B cell (primary cell): ENCODE measurements around the gene MCTP1. TPM values are rescaled to one million over a fixed set of nuclear protein-coding genes. Genes with fewer than 3 reads are reported as not detected.

Experiments used
- ATAC-seq: fragments of 200-7000 bp; cut with Tn5 transposase; one replicate; pipeline ENCODE4 v1.10.0; 2021; ENCODE audit warnings: low read depth, mild to moderate bottlenecking, moderate number of reproducible peaks, moderate library complexity
- CTCF ChIA-PET: fragments of 350-600 bp; sonication (Branson Sonifier 250); formaldehyde crosslinking; loops from one replicate; lab custom pipeline; 2021; ENCODE audit warnings: antibody characterized with exemption, inconsistent platforms; lab: Charles Lee
- POLR2A ChIA-PET: fragments of 350-600 bp; sonication (Branson Sonifier 250); formaldehyde crosslinking; loops from one replicate; lab custom pipeline; 2021; ENCODE audit warnings: antibody characterized with exemption; lab: Charles Lee
- DNase-seq: peaks from one replicate; pipeline ENCODE4 v3.0.0; 2013
- H2AFZ ChIP-seq: 2 replicates; pipeline ENCODE4 v1.6.1; 2012; ENCODE audit warnings: mild to moderate bottlenecking, low read depth, low read length; ENCODE audit not compliant: insufficient read depth, poor library complexity, severe bottlenecking
- H3K27ac ChIP-seq, 2 donors: 1 replicate in 1 of 2; 2 replicates in 1 of 2; pipeline ENCODE4 v1.5.1; 2012 to 2013; ENCODE audit warnings: low read length in 2 of 2, mild to moderate bottlenecking in 2 of 2, moderate library complexity in 1 of 2
- H3K27me3 ChIP-seq, 4 experiments: fragments of 200-600 bp in 1 of 4; sonication (generic) in 1 of 4; replicated peaks in 1 of 4; 1 replicate in 2 of 4; 2 replicates in 2 of 4; pipeline versions ENCODE4 v1.6.1 to v1.7.0; 2013 to 2016; ENCODE audit warnings: low read length in 3 of 4, mild to moderate bottlenecking in 2 of 4, mixed read lengths in 1 of 4, moderate library complexity in 1 of 4; ENCODE audit not compliant: insufficient read depth in 4 of 4, control insufficient read depth in 3 of 4; ENCODE audit errors: control extremely low read depth in 1 of 4
- H3K36me3 ChIP-seq, 2 experiments: replicated peaks in 1 of 2; 1 replicate in 1 of 2; 2 replicates in 1 of 2; pipeline versions ENCODE4 v1.6.1 to v1.7.1; 2013; ENCODE audit warnings: low read length in 1 of 2; ENCODE audit not compliant: insufficient read depth in 2 of 2, control insufficient read depth in 1 of 2; ENCODE audit errors: control extremely low read depth in 1 of 2, extremely low read depth in 1 of 2
- H3K4me1 ChIP-seq, 2 donors: fragments of 200-600 bp in 1 of 2; sonication (generic) in 1 of 2; 1 replicate in 1 of 2; 2 replicates in 1 of 2; pipeline versions ENCODE4 v1.5.1 to v1.6.1; 2013 to 2017; ENCODE audit warnings: low read length in 2 of 2; ENCODE audit not compliant: control insufficient read depth in 2 of 2, insufficient read depth in 2 of 2
- H3K4me2 ChIP-seq: replicated peaks from 2 replicates; pipeline ENCODE3; 2012; ENCODE audit warnings: mild to moderate bottlenecking, low read depth, low read length; ENCODE audit not compliant: poor library complexity, severe bottlenecking
- H3K4me3 ChIP-seq, 5 experiments: fragments of 200-600 bp in 1 of 5; sonication (generic) in 1 of 5; 1 replicate in 3 of 5; 2 replicates in 2 of 5; pipeline versions ENCODE4 v1.5.1 to v1.7.0; 2011 to 2016; ENCODE audit warnings: low read length in 4 of 5, mild to moderate bottlenecking in 4 of 5, low read depth in 2 of 5, control low read depth in 1 of 5, moderate library complexity in 1 of 5; ENCODE audit not compliant: insufficient read depth in 1 of 5; ENCODE audit errors: control extremely low read depth in 1 of 5, extremely low read depth in 1 of 5
- H3K79me2 ChIP-seq: fragments of 200-600 bp; sonication (generic); one replicate; pipeline ENCODE4 v1.6.0; 2016; ENCODE audit warnings: low read length; ENCODE audit not compliant: control insufficient read depth, insufficient read depth
- H3K9ac ChIP-seq: fragments of 200-600 bp; sonication (generic); 2 replicates; pipeline ENCODE4 v1.6.1; 2017; ENCODE audit warnings: mild to moderate bottlenecking, low read length, moderate library complexity
- H3K9me3 ChIP-seq, 3 donors: one replicate each; pipeline versions ENCODE4 v1.6.1 to v1.7.1; 2013; ENCODE audit warnings: low read length in 2 of 3; ENCODE audit not compliant: control insufficient read depth in 2 of 3, insufficient read depth in 1 of 3; ENCODE audit errors: control extremely low read depth in 1 of 3
- H4K20me1 ChIP-seq: 2 replicates; pipeline ENCODE4 v1.6.0; 2012; ENCODE audit warnings: mild to moderate bottlenecking, low read length; ENCODE audit not compliant: insufficient read depth, control insufficient read depth, poor library complexity, severe bottlenecking
- H3K27ac Mint-ChIP-seq: one replicate; pipeline ENCODE4 v1.8.0; 2021; ENCODE audit warnings: mixed read lengths
- H3K27me3 Mint-ChIP-seq: one replicate; pipeline ENCODE4 v1.8.0; 2021; ENCODE audit warnings: mixed read lengths
- H3K4me1 Mint-ChIP-seq: one replicate; pipeline ENCODE4 v1.8.0; 2021; ENCODE audit warnings: mixed read lengths
- H3K4me3 Mint-ChIP-seq: one replicate; pipeline ENCODE4 v1.8.0; 2021; ENCODE audit warnings: mixed read lengths
- H3K9me3 Mint-ChIP-seq: one replicate; pipeline ENCODE4 v1.8.0; 2022; ENCODE audit warnings: mixed read lengths; ENCODE audit not compliant: insufficient read depth
- EZH2 ChIP-seq: IDR thresholded peaks from 2 replicates; pipeline ENCODE4 v1.6.1; 2012; ENCODE audit warnings: borderline replicate concordance, low read depth, mild to moderate bottlenecking, moderate library complexity, low read length; ENCODE audit not compliant: insufficient read depth, poor library complexity, severe bottlenecking
- WGBS: methylation state at CpG from one replicate; pipeline ENCODE4 v1.1.5; 2013; ENCODE audit warnings: missing lambda C conversion rate; ENCODE audit not compliant: insufficient coverage; 5-methylcytosine and 5-hydroxymethylcytosine counted together
- intact Hi-C: fragments of 100-400 bp; cut with micrococcal nuclease; formaldehyde crosslinking; loops from one replicate; pipeline ENCODE4 v1.10.0; 2022
- polyA plus RNA-seq: library from polyadenylated mRNA; depleted of rRNA; stranded (reverse); fragments of >200 nt; gene quantifications from 2 replicates; pipeline ENCODE4 v1.2.3, GENCODE V29; 2012
- total RNA-seq, 2 donors: library from RNA; stranded (reverse); fragments of 120-200 nt in 1 of 2; gene quantifications; 1 replicate in 1 of 2; 2 replicates in 1 of 2; pipeline versions ENCODE4 v1.2.3 to v1.2.4, GENCODE V29; 2013 to 2022
- TF ChIP-seq, protein P1 (sequence below): fragments of 200-600 bp; IDR thresholded peaks from one replicate; pipeline ENCODE4 v1.8.0; 2022; ENCODE audit warnings: antibody characterized with exemption, mild to moderate bottlenecking

MCTP1 gene
- total and polyA plus RNA-seq, 2 donors (not counting 1 experiment from before 2014, with no cell fraction given): 0.42 to 2.5 TPM

DNA sequence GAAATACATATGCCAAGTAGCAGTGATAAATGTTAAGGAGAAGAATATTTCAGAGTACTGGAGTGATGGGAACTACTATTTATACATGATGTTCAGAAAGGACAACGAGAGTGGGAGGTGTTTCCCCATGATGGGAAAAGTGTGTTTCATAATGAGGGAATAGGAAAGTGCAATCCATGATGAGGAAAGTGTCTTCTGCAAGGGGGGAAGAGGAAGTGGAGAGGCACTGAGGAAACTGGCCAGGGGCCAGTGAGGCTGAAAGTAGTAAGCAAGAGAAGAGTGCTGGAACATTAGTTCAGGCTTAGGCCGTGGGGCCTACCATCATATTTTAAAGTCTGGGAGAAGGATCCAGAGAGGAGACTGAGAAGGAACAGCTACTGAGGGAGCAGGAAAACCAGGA lies 339.2 kb downstream of the MCTP1 start:
- Histone ChIP-seq H3K9me3 (no peaks in the 10 kb centered on the region), H3K4me2 (no peak overlapping the region), H3K27me3 (no peaks in the 10 kb centered on the region), H3K27ac (no peak overlapping the region), H3K9ac (no peak overlapping the region), H3K79me2 (no peaks in the 10 kb centered on the region), H3K4me3 (no peak overlapping the region), H3K4me1 (no peaks in the 10 kb centered on the region), H4K20me1 (no peaks in the 10 kb centered on the region), H3K36me3 (no peaks in the 10 kb centered on the region), H2AFZ (no peak overlapping the region)
- Mint-ChIP-seq H3K4me3 (no peak overlapping the region), H3K4me1 (no peaks in the 10 kb centered on the region), H3K27me3 (no peaks in the 10 kb centered on the region), H3K27ac (no peak overlapping the region), H3K9me3 (no peaks in the 10 kb centered on the region)
- DNase-seq (no peak), ATAC-seq (no peak)
- intact Hi-C loops: no loop called here
- ChIA-PET POLR2A (no interaction called here), CTCF (no interaction called here)
- 92% methylated on average over 2 of the region's 2 CpGs for WGBS
- no peak for TF ChIP-seq EZH2
- TF ChIP-seq, protein P1, sequence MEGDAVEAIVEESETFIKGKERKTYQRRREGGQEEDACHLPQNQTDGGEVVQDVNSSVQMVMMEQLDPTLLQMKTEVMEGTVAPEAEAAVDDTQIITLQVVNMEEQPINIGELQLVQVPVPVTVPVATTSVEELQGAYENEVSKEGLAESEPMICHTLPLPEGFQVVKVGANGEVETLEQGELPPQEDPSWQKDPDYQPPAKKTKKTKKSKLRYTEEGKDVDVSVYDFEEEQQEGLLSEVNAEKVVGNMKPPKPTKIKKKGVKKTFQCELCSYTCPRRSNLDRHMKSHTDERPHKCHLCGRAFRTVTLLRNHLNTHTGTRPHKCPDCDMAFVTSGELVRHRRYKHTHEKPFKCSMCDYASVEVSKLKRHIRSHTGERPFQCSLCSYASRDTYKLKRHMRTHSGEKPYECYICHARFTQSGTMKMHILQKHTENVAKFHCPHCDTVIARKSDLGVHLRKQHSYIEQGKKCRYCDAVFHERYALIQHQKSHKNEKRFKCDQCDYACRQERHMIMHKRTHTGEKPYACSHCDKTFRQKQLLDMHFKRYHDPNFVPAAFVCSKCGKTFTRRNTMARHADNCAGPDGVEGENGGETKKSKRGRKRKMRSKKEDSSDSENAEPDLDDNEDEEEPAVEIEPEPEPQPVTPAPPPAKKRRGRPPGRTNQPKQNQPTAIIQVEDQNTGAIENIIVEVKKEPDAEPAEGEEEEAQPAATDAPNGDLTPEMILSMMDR: no peak

DNA sequence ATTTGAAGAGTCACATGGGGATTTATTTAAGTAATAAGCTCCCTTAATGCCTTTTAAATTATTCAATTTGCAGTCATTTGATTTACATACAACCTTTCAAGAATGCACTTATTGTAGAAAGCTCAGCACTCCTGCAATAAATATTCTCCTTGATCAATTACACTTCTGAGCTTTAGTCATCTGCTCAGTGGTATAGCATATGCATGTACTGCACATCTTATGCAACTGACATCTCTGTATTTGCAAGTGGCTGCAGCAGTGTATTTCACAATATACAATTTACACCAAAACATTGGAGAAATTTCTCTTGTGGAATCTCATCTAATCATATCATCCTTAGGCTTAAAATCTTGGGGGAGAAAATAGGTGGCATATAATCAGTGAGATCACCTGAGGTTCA lies 340.7 kb downstream of the MCTP1 start:
- ChIA-PET POLR2A (no interaction called here), CTCF (interaction anchor here (0.7 kb wide), 1 partner anchor 10 kb away, joined by 3 read pairs; no protein-coding TSS in a partner anchor)
- intact Hi-C loops: no loop called here

More for the DNA sequence above, 340.7 kb downstream of the MCTP1 start:
- no peak overlapping the region for H3K27ac ChIP-seq
- H3K9me3 ChIP-seq: no peaks in the 10 kb centered on the region
- no peaks in the 10 kb centered on the region for H3K79me2 ChIP-seq
- no peaks in the 10 kb centered on the region for H3K9me3 Mint-ChIP-seq
- H2AFZ ChIP-seq: no peak overlapping the region
- TF ChIP-seq, protein P1: no peak
- no peak for TF ChIP-seq EZH2
- H3K27ac Mint-ChIP-seq: no peak overlapping the region
- DNase-seq: no peak
- H3K4me1 ChIP-seq: no peaks in the 10 kb centered on the region
- no peak overlapping the region for H3K4me2 ChIP-seq
- H4K20me1 ChIP-seq: no peaks in the 10 kb centered on the region
- H3K4me3 Mint-ChIP-seq: no peak overlapping the region
- no peaks in the 10 kb centered on the region for H3K36me3 ChIP-seq
- H3K9ac ChIP-seq: no peak overlapping the region
- no peaks in the 10 kb centered on the region for H3K27me3 Mint-ChIP-seq
- no peak for ATAC-seq
- H3K4me3 ChIP-seq: no peak overlapping the region
- no peaks in the 10 kb centered on the region for H3K27me3 ChIP-seq
- no peaks in the 10 kb centered on the region for H3K4me1 Mint-ChIP-seq
